Trophoblast cell (in vitro differentiated cells and primary cell): ENCODE results near the gene PCGF3.

Experiments used
- DNase-seq, 2 donors: peaks; one replicate each; pipeline ENCODE4 v3.0.0-alpha.2; 2016
- H2AFZ ChIP-seq: 2 replicates; pipeline ENCODE4 v1.6.1; 2013; ENCODE audit warnings: low read length, moderate library complexity, mild to moderate bottlenecking; ENCODE audit not compliant: insufficient read depth, poor library complexity
- H2AK5ac ChIP-seq: 2 replicates; pipeline ENCODE4 v1.6.1; 2013; ENCODE audit warnings: mild to moderate bottlenecking, low read length
- H2BK120ac ChIP-seq: 2 replicates; pipeline ENCODE4 v1.6.1; 2013; ENCODE audit warnings: low read length, mild to moderate bottlenecking, moderate library complexity; ENCODE audit not compliant: insufficient read depth, poor library complexity
- H2BK12ac ChIP-seq: 2 replicates; pipeline ENCODE4 v1.6.1; 2013; ENCODE audit warnings: mild to moderate bottlenecking, low read length, moderate library complexity
- H2BK5ac ChIP-seq: 2 replicates; pipeline ENCODE4 v1.6.1; 2013; ENCODE audit warnings: low read length, low read depth, moderate library complexity, mild to moderate bottlenecking; ENCODE audit not compliant: poor library complexity
- H3K14ac ChIP-seq: 2 replicates; pipeline ENCODE4 v1.6.1; 2013; ENCODE audit warnings: mild to moderate bottlenecking, low read length
- H3K18ac ChIP-seq: 2 replicates; pipeline ENCODE4 v1.6.1; 2013; ENCODE audit warnings: mild to moderate bottlenecking, low read length
- H3K23ac ChIP-seq: 2 replicates; pipeline ENCODE4 v1.6.1; 2013; ENCODE audit warnings: low read length
- H3K27ac ChIP-seq: 2 replicates; pipeline ENCODE4 v1.5.1; 2013; ENCODE audit warnings: low read depth, mild to moderate bottlenecking, inconsistent platforms, low read length, moderate library complexity
- H3K27me3 ChIP-seq: 2 replicates; pipeline ENCODE4 v1.6.1; 2013; ENCODE audit warnings: inconsistent platforms, mild to moderate bottlenecking, low read length, moderate library complexity; ENCODE audit not compliant: insufficient read depth
- H3K36me3 ChIP-seq, 2 experiments: 1 replicate in 1 of 2; 2 replicates in 1 of 2; pipeline ENCODE4 v1.6.1; 2013; ENCODE audit warnings: low read length in 2 of 2, mild to moderate bottlenecking in 2 of 2, moderate library complexity in 1 of 2; ENCODE audit not compliant: insufficient read depth in 2 of 2, control insufficient read depth in 1 of 2
- H3K4ac ChIP-seq: 2 replicates; pipeline ENCODE4 v1.6.1; 2013; ENCODE audit warnings: low read depth, mild to moderate bottlenecking, low read length, moderate library complexity
- H3K4me1 ChIP-seq, 2 experiments: 1 replicate in 1 of 2; 2 replicates in 1 of 2; pipeline ENCODE4 v1.6.1; 2013; ENCODE audit warnings: low read length in 2 of 2, mild to moderate bottlenecking in 2 of 2, moderate library complexity in 1 of 2; ENCODE audit not compliant: insufficient read depth in 2 of 2, control insufficient read depth in 1 of 2
- H3K4me2 ChIP-seq: 2 replicates; pipeline ENCODE4 v1.6.1; 2013; ENCODE audit warnings: inconsistent platforms, mild to moderate bottlenecking, low read length, moderate library complexity
- H3K4me3 ChIP-seq: 2 replicates; pipeline ENCODE4 v1.5.1; 2013; ENCODE audit warnings: mild to moderate bottlenecking, low read depth, low read length, inconsistent platforms
- H3K79me1 ChIP-seq: one replicate; pipeline ENCODE4 v1.6.1; 2013; ENCODE audit warnings: low read length
- H3K79me2 ChIP-seq: 2 replicates; pipeline ENCODE4 v1.6.1; 2013; ENCODE audit warnings: low read length, mild to moderate bottlenecking; ENCODE audit not compliant: control insufficient read depth, insufficient read depth, poor library complexity
- H3K9ac ChIP-seq: 2 replicates; pipeline ENCODE4 v1.6.1; 2013; ENCODE audit warnings: mild to moderate bottlenecking, low read length
- H3K9me3 ChIP-seq: 2 replicates; pipeline ENCODE4 v1.6.1; 2013; ENCODE audit warnings: low read depth, mild to moderate bottlenecking, control low read depth, inconsistent platforms, low read length; ENCODE audit not compliant: insufficient read depth
- H4K12ac ChIP-seq: 2 replicates; pipeline ENCODE4 v1.6.1; 2013; ENCODE audit warnings: low read depth, mild to moderate bottlenecking, low read length, moderate library complexity
- H4K8ac ChIP-seq: 2 replicates; pipeline ENCODE4 v1.6.1; 2013; ENCODE audit warnings: low read depth, mild to moderate bottlenecking, low read length, moderate library complexity
- H4K91ac ChIP-seq: one replicate; pipeline ENCODE4 v1.6.1; 2013; ENCODE audit warnings: low read depth, mild to moderate bottlenecking, low read length, moderate library complexity
- WGBS: extraction: QIAGEN DNeasy Blood & Tissue Kit; methylation state at CpG from one replicate; pipeline ENCODE4 v1.1.7; 2013; ENCODE audit warnings: missing lambda C conversion rate; ENCODE audit not compliant: insufficient read length, insufficient coverage; ENCODE audit errors: extremely low coverage; 5-methylcytosine and 5-hydroxymethylcytosine counted together

PCGF3 gene

DNA sequence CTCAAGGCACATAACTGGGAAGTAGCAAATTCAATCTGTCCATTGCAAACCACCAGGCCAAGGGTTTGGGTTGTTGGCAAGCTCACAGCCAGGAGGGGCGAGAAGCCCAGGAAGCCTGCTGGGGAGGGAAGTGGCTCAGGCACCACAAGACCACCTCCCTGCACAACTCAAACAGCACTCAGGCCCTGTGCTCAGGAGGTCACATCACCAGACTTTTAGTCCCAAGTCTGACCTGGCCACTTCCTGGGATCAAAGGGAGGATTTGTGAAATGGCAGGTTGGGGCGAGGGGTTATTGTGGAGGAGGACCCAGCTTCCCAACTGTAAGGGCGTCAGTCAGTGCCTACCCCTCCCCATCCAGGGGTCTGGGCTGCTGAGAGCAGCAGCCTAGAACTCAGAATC, 33.9 kb upstream of the PCGF3 start:
- Histone ChIP-seq H3K79me1 (peaks cover 11% of the 10 kb centered on the region), H3K4me2 (no peak overlapping the region), H2BK12ac (no peak overlapping the region), H2BK120ac (no peak overlapping the region), H3K79me2 (peaks cover 11% of the 10 kb centered on the region), H4K8ac (no peak overlapping the region), H2BK5ac (no peak overlapping the region), H3K9ac (no peak overlapping the region), H3K4me1 (peaks cover 11 to 16% of the 10 kb centered on the region in 2 experiments), H3K4me3 (no peak overlapping the region), H3K27me3 (no peaks in the 10 kb centered on the region), H4K12ac (no peak overlapping the region), H3K9me3 (no peaks in the 10 kb centered on the region), H2AFZ (no peak overlapping the region), H3K27ac (no peak overlapping the region), H3K18ac (no peak overlapping the region), H2AK5ac (no peak overlapping the region), H3K14ac (no peak overlapping the region), H4K91ac (no peak overlapping the region), H3K23ac (no peak overlapping the region), H3K36me3 (peaks cover 17 to 21% of the 10 kb centered on the region in 2 experiments), H3K4ac (no peak overlapping the region)
- no peak for DNase-seq
- no CpG with 5 or more reads among the region's 3 CpGs for WGBS

DNA sequence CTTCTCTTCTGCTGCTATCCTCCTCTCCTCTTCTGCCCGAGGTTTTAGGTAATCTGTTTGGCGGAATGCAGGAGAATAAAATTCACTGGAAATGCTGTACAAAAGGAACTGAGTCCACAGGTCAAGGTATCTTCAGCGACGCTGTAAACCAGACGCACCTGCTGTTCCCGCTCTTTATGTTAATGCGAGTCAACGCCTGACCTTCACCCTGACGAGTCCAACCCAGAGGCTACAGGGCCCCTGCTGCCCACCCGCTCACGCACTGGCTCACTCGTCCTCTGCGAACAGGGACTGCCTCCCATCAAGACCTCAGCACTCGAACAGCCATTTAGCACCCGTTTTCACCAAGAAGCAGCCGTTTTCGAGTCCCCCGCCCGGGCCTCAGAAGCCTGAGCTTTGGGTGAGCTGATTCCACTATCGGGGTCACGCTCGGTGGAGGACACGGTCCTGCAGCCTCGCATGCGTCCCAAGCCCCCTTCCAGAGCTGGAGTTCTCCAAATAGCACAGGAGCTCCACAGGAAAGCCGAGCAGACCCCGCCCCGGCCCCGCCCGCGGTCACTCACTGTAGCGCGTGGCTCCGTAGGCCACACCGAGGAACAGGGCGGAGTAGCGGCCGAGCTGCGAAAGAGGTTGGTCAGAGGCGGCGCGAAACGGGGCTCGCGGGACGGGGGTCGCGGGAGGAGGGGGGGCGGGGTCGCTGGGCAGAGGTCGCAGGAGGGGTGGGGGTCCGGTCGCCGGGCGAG, 32.1 kb upstream of the PCGF3 start:
- no peaks in the 10 kb centered on the region for H3K27me3 ChIP-seq
- peak overlapping the region; percentile 73 for H3K4ac ChIP-seq

GRCh38 chr4:674172-675035, 31.2 kb upstream of the PCGF3 start, which contains the start of the genes ATP5ME and MYL5:
Gene ATP5ME (minus strand): TSS chr4:674276. CDS start chr4:674247, 29 bp downstream.
Gene MYL5 (plus strand): TSS chr4:674542. CDS start chr4:678027, 3,485 bp downstream.
- Histone ChIP-seq H2AK5ac (peak within 1 kb of the TSS; percentile 97), H4K91ac (peak within 1 kb of the TSS; percentile 97), H4K12ac (peak within 1 kb of the TSS; percentile 96), H3K27ac (peak within 1 kb of the TSS; percentile 5), H3K18ac (peak within 1 kb of the TSS; percentile 94), H3K4ac (peak within 1 kb of the TSS; percentile 82), H3K4me2 (peak within 1 kb of the TSS; percentile 87), H3K9me3 (no peaks in the 10 kb centered on the region), H2AFZ (peak within 1 kb of the TSS; percentile 87), H3K23ac (no peak within 1 kb of the TSS), H3K27me3 (no peaks in the 10 kb centered on the region), H2BK12ac (peak within 1 kb of the TSS; percentile 1), H3K4me3 (peak within 1 kb of the TSS; percentile 93), H2BK120ac (peak within 1 kb of the TSS; percentile 69), H3K79me1 (peaks cover 11% of the 10 kb centered on the region), H3K4me1 (peaks cover 15 to 18% of the 10 kb centered on the region in 2 experiments), H3K36me3 (peaks cover 17 to 21% of the 10 kb centered on the region in 2 experiments), H3K14ac (peak within 1 kb of the TSS; percentile 95), H4K8ac (peak within 1 kb of the TSS; percentile 99), H3K9ac (peak within 1 kb of the TSS; percentile 92), H2BK5ac (peak within 1 kb of the TSS; percentile 87), H3K79me2 (peaks cover 11% of the 10 kb centered on the region)
- WGBS, result no CpG with 5 or more reads among the region's 84 CpGs
- peak; percentile 93 to 98 for DNase-seq

More for the DNA sequence above, 32.1 kb upstream of the PCGF3 start:
- DNase-seq, result peak in 1 of 2 donors; percentile 15
- Histone ChIP-seq H4K91ac (peak overlapping the region; percentile 46), H2AFZ (peak overlapping the region; percentile 4), H3K79me1 (peaks cover 11% of the 10 kb centered on the region), H3K23ac (no peak overlapping the region), H3K14ac (peak overlapping the region; percentile 36), H4K8ac (peak overlapping the region; percentile 76), H2BK120ac (no peak overlapping the region), H3K79me2 (peaks cover 11% of the 10 kb centered on the region), H3K9ac (peak overlapping the region; percentile 88), H3K36me3 (peaks cover 17 to 21% of the 10 kb centered on the region in 2 experiments), H4K12ac (peak overlapping the region; percentile 61), H3K4me1 (peaks cover 15 to 18% of the 10 kb centered on the region in 2 experiments), H3K4me3 (peak overlapping the region; percentile 85), H3K18ac (peak overlapping the region; percentile 35), H3K27ac (no peak overlapping the region), H3K9me3 (no peaks in the 10 kb centered on the region), H2AK5ac (peak overlapping the region; percentile 51), H3K4me2 (peak overlapping the region; percentile 68), H2BK5ac (peak overlapping the region; percentile 18), H2BK12ac (no peak overlapping the region)
- WGBS, result no CpG with 5 or more reads among the region's 55 CpGs
